IMR-90 (cell line): ENCODE results near the gene FAM193A. TPM values are rescaled to one million over a fixed set of nuclear protein-coding genes. Genes with fewer than 3 reads are reported as not detected.

Source experiments
- ATAC-seq: fragments of 200-7000 bp; cut with Tn5 transposase; 2 replicates; pipeline ENCODE4 v1.9.1; 2020; ENCODE audit warnings: low read depth, mild to moderate bottlenecking, moderate library complexity
- BruUV-seq: library from RNA; stranded (reverse); fragments of 400-500 nt; replicated peaks from 2 replicates; lab custom pipeline; 2021; lab: Mats Ljungman, UMichigan
- CTCF ChIA-PET: fragments of 300-600 bp; formaldehyde crosslinking; extraction: SDS; loops from one replicate; lab custom pipeline; 2021; ENCODE audit warnings: antibody characterized with exemption; lab: Yijun Ruan, JAX
- POLR2A ChIA-PET: fragments of 300-600 bp; sonication (Branson Sonifier 250); formaldehyde crosslinking; loops from one replicate; lab custom pipeline; 2022; ENCODE audit warnings: antibody characterized with exemption; ENCODE audit not compliant: unreplicated experiment; lab: Charles Lee
- DNase-seq: peaks from one replicate; pipeline ENCODE4 v3.0.0; 2013
- H2AFZ ChIP-seq: replicated peaks from 2 replicates; pipeline ENCODE3; 2013; ENCODE audit warnings: low read length, mild to moderate bottlenecking; ENCODE audit not compliant: poor library complexity
- H2AK5ac ChIP-seq: 2 replicates; pipeline ENCODE4 v1.6.1; 2013; ENCODE audit warnings: low read depth, low read length, inconsistent platforms
- H2AK9ac ChIP-seq: replicated peaks from 2 replicates; pipeline ENCODE3; 2013; ENCODE audit warnings: mild to moderate bottlenecking, low read depth, low read length, moderate library complexity; ENCODE audit not compliant: poor library complexity
- H2BK120ac ChIP-seq: 2 replicates; pipeline ENCODE4 v1.6.1; 2013; ENCODE audit warnings: low read depth, low read length, inconsistent platforms
- H2BK15ac ChIP-seq: 3 replicates; pipeline ENCODE4 v1.6.1; 2013; ENCODE audit warnings: low read depth, low read length, inconsistent platforms
- H2BK20ac ChIP-seq: 2 replicates; pipeline ENCODE4 v1.6.1; 2013; ENCODE audit warnings: low read depth, mild to moderate bottlenecking, inconsistent platforms, low read length, moderate library complexity
- H2BK5ac ChIP-seq: 2 replicates; pipeline ENCODE4 v1.6.1; 2013; ENCODE audit warnings: mild to moderate bottlenecking, low read depth, low read length, inconsistent platforms; ENCODE audit not compliant: poor library complexity, severe bottlenecking
- H3K14ac ChIP-seq: replicated peaks from 2 replicates; pipeline ENCODE4 v1.6.1; 2013; ENCODE audit warnings: low read depth, low read length, inconsistent platforms
- H3K18ac ChIP-seq: 2 replicates; pipeline ENCODE4 v1.6.1; 2013; ENCODE audit warnings: low read depth, low read length, control low read depth
- H3K23ac ChIP-seq: 2 replicates; pipeline ENCODE4 v1.6.1; 2013; ENCODE audit warnings: low read depth, low read length, inconsistent platforms
- H3K27ac ChIP-seq: 2 replicates; pipeline ENCODE4 v1.5.1; 2013; ENCODE audit warnings: mild to moderate bottlenecking, control low read depth, low read length; ENCODE audit not compliant: insufficient read depth
- H3K27me3 ChIP-seq: 2 replicates; pipeline ENCODE4 v1.6.1; 2013; ENCODE audit warnings: low read length; ENCODE audit not compliant: control insufficient read depth, insufficient read depth
- H3K36me3 ChIP-seq: 2 replicates; pipeline ENCODE4 v1.6.1; 2013; ENCODE audit warnings: low read length, mixed read lengths; ENCODE audit not compliant: control insufficient read depth, insufficient read depth
- H3K4ac ChIP-seq: 2 replicates; pipeline ENCODE4 v1.6.1; 2013; ENCODE audit warnings: low read depth, low read length, inconsistent platforms
- H3K4me1 ChIP-seq: 2 replicates; pipeline ENCODE4 v1.6.1; 2013; ENCODE audit warnings: low read length, mixed read lengths; ENCODE audit not compliant: control insufficient read depth, insufficient read depth
- H3K4me2 ChIP-seq: 2 replicates; pipeline ENCODE4 v1.6.1; 2013; ENCODE audit warnings: low read depth, mild to moderate bottlenecking, control low read depth, low read length, moderate library complexity
- H3K4me3 ChIP-seq: 2 replicates; pipeline ENCODE4 v1.5.1; 2013; ENCODE audit warnings: low read depth, mild to moderate bottlenecking, control low read depth, low read length, moderate library complexity; ENCODE audit not compliant: insufficient read depth
- H3K56ac ChIP-seq: 2 replicates; pipeline ENCODE4 v1.6.1; 2013; ENCODE audit warnings: low read length, inconsistent platforms; ENCODE audit not compliant: insufficient read depth; ENCODE audit errors: extremely low read depth
- H3K79me1 ChIP-seq, 2 experiments: 2 replicates each; pipeline ENCODE4 v1.6.1; 2013; ENCODE audit warnings: low read length in 2 of 2, inconsistent platforms in 1 of 2, low read depth in 1 of 2
- H3K9ac ChIP-seq: 2 replicates; pipeline ENCODE4 v1.6.1; 2013; ENCODE audit warnings: low read depth, low read length, control low read depth
- H3K9me1 ChIP-seq: 2 replicates; pipeline ENCODE4 v1.6.1; 2013; ENCODE audit warnings: low read length, inconsistent platforms; ENCODE audit not compliant: insufficient read depth
- H3K9me3 ChIP-seq: 2 replicates; pipeline ENCODE4 v1.6.1; 2013; ENCODE audit warnings: low read length; ENCODE audit not compliant: control insufficient read depth, insufficient read depth
- H4K20me1 ChIP-seq: 2 replicates; pipeline ENCODE4 v1.6.1; 2013; ENCODE audit warnings: low read length, inconsistent platforms; ENCODE audit not compliant: insufficient read depth
- H4K5ac ChIP-seq: 2 replicates; pipeline ENCODE4 v1.6.1; 2013; ENCODE audit warnings: mild to moderate bottlenecking, low read depth, low read length, control low read depth
- H4K8ac ChIP-seq, 2 experiments: 2 replicates each; pipeline ENCODE4 v1.6.1; 2013; ENCODE audit warnings: low read depth in 2 of 2, low read length in 2 of 2, control low read depth in 1 of 2, inconsistent platforms in 1 of 2
- H4K91ac ChIP-seq: 2 replicates; pipeline ENCODE4 v1.6.1; 2013; ENCODE audit warnings: low read depth, low read length, inconsistent platforms; ENCODE audit not compliant: insufficient read depth
- CHD1 ChIP-seq: IDR thresholded peaks from 2 replicates; pipeline ENCODE4 v1.6.1; 2012; ENCODE audit warnings: low read depth, low read length, improper control_type of control experiment
- RAD21 ChIP-seq: IDR thresholded peaks from 2 replicates; pipeline ENCODE4 v1.6.1; 2012; ENCODE audit warnings: low read length, improper control_type of control experiment
- USF2 ChIP-seq: fragments of 150-350 bp; IDR thresholded peaks from 2 replicates; pipeline ENCODE4 v1.6.1; 2017; ENCODE audit warnings: mild to moderate bottlenecking, antibody characterized with exemption, low read length, low read depth
- WGBS, 2 experiments: methylation state at CpG; one replicate each; pipeline versions ENCODE4 v1.1.5 to v1.1.7; 2013; ENCODE audit warnings: missing lambda C conversion rate in 2 of 2; ENCODE audit not compliant: insufficient read length in 1 of 2; ENCODE audit errors: extremely low coverage in 2 of 2; 5-methylcytosine and 5-hydroxymethylcytosine counted together
- dilution Hi-C: fragments of 300-500 bp; cut with HindIII; formaldehyde crosslinking; loops from one replicate; pipeline ENCODE4 v1.14.3; 2018; ENCODE audit warnings: low sequenced_read_pairs; ENCODE audit not compliant: unreplicated experiment
- in situ Hi-C: fragments of 300-500 bp; cut with MboI; formaldehyde crosslinking; loops from 3 replicates; pipeline ENCODE4 v1.14.3; 2019; ENCODE audit warnings: low sequenced_read_pairs, inconsistent platforms, mixed read lengths
- intact Hi-C: fragments of 100-400 bp; cut with micrococcal nuclease; formaldehyde crosslinking; loops from 2 replicates; pipeline ENCODE4 v1.10.0; 2022
- polyA plus RNA-seq, 3 experiments: library from polyadenylated mRNA; depleted of rRNA; stranded (reverse); fragments of >200 nt; gene quantifications; 2 replicates each; pipeline ENCODE4 v1.2.3, GENCODE V29; 2012; ENCODE audit warnings: low replicate concordance in 1 of 3
- total RNA-seq: library from RNA; depleted of rRNA; stranded (reverse); fragments of >200 nt; gene quantifications from 2 replicates; pipeline ENCODE4 v1.2.3, GENCODE V29; 2012
- TF ChIP-seq, protein P1 (sequence below): fragments of 150-350 bp; IDR thresholded peaks from 2 replicates; pipeline ENCODE4 v1.6.1; 2016; ENCODE audit warnings: low read depth, mild to moderate bottlenecking, low read length, moderate library complexity, borderline replicate concordance

The FAM193A gene
- total and polyA plus RNA-seq, 2 of the 4 experiments (the other 2 are of a cell fraction): 6.8 to 11.0 TPM

DNA sequence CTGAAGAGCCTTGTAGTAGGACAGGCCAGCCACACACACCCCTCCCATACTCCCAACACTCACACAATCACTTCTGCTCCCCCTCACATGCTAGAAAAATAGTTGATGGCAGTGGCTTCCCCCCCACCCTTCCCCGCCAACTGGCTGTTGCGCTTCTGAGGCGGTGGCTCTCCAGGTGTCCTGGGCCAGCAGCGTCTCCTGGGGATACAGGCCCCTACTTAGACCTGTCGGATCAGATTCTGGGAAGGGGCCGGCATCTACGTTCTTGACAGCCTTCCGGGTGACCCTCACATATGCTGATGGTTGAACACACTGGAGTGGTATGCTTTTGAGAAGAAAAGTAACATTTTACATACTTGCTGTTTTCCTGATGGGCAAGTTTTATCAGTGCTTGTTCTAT, 179.8 kb downstream of the FAM193A start:
- Histone ChIP-seq H3K4me1 (peaks cover 2% of the 10 kb centered on the region; the same call in 1 of the 2 replicates), H3K4me3 (no peak overlapping the region), H3K18ac (no peak overlapping the region), H3K9me3 (no peaks in the 10 kb centered on the region), H3K27ac (no peak overlapping the region), H3K4ac (no peak overlapping the region), H2BK5ac (no peak overlapping the region), H2AFZ (no peak overlapping the region), H4K8ac (no peak overlapping the region), H3K56ac (no peak overlapping the region), H2BK120ac (no peak overlapping the region), H4K20me1 (peaks cover 9% of the 10 kb centered on the region), H4K5ac (no peak overlapping the region), H2AK9ac (no peak overlapping the region), H3K14ac (no peak overlapping the region), H4K91ac (no peak overlapping the region), H3K79me1 (peaks cover 16 to 36% of the 10 kb centered on the region in 2 experiments), H3K36me3 (peaks cover 29% of the 10 kb centered on the region), H2AK5ac (no peak overlapping the region), H3K9ac (no peak overlapping the region), H2BK20ac (no peak overlapping the region), H3K9me1 (peaks cover 11% of the 10 kb centered on the region), H2BK15ac (no peak overlapping the region), H3K23ac (no peak overlapping the region), H3K27me3 (no peaks in the 10 kb centered on the region), H3K4me2 (no peak overlapping the region)
- TF ChIP-seq, protein P1, sequence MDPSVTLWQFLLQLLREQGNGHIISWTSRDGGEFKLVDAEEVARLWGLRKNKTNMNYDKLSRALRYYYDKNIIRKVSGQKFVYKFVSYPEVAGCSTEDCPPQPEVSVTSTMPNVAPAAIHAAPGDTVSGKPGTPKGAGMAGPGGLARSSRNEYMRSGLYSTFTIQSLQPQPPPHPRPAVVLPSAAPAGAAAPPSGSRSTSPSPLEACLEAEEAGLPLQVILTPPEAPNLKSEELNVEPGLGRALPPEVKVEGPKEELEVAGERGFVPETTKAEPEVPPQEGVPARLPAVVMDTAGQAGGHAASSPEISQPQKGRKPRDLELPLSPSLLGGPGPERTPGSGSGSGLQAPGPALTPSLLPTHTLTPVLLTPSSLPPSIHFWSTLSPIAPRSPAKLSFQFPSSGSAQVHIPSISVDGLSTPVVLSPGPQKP: no peak
- TF ChIP-seq USF2: no peak
- no peak for TF ChIP-seq CHD1
- no peak for TF ChIP-seq RAD21
- intact Hi-C loops (no loop called here), dilution Hi-C loops (no loop called here), in situ Hi-C loops (no loop called here)
- CTCF ChIA-PET: no interaction called here
- BruUV-seq: no TSS peak
- ATAC-seq (no peak), DNase-seq (no peak)
- 90% methylated on average over 5 of the region's 8 CpGs; no CpG with 5 or more reads in 1 of the 2 experiments for WGBS, 2 experiments
- POLR2A ChIA-PET: no interaction called here
